Spleen (tissue), 11 donors: ENCODE measurements around the gene ITPR1. TPM values are rescaled to one million over a fixed set of nuclear protein-coding genes. Genes with fewer than 3 reads are reported as not detected.
A peak's percentile ranks its signal among the peaks of the same experiment; 100 is the strongest.

Experiments used
- DNase-seq: peaks from one replicate; pipeline ENCODE4 v3.0.0-alpha.2; 2020
- H3K27ac ChIP-seq, 8 donors: fragments of 200-600 bp; sonication (generic) in 7 of 8; 1 replicate in 4 of 8; 2 replicates in 4 of 8; pipeline versions ENCODE4 v1.5.0 to v1.8.0; 2016 to 2021; ENCODE audit warnings: inconsistent platforms in 4 of 8, mild to moderate bottlenecking in 4 of 8, moderate library complexity in 1 of 8
- H3K27me3 ChIP-seq, 7 donors: fragments of 200-600 bp; sonication (generic) in 6 of 7; replicated peaks in 1 of 7; 1 replicate in 4 of 7; 2 replicates in 3 of 7; pipeline versions ENCODE4 v1.5.0 to v1.8.0; 2016 to 2021; ENCODE audit warnings: inconsistent platforms in 3 of 7, mild to moderate bottlenecking in 1 of 7
- H3K36me3 ChIP-seq, 6 donors: fragments of 200-600 bp; sonication (generic) in 5 of 6; 1 replicate in 4 of 6; 2 replicates in 2 of 6; pipeline versions ENCODE4 v1.5.0 to v1.8.0; 2016 to 2021; ENCODE audit warnings: inconsistent platforms in 2 of 6
- H3K4me1 ChIP-seq, 6 donors: fragments of 200-600 bp; sonication (generic) in 5 of 6; 1 replicate in 3 of 6; 2 replicates in 3 of 6; pipeline versions ENCODE4 v1.5.0 to v1.8.0; 2016 to 2021; ENCODE audit warnings: inconsistent platforms in 3 of 6
- H3K4me3 ChIP-seq, 8 donors: fragments of 200-600 bp; sonication (generic) in 7 of 8; 1 replicate in 4 of 8; 2 replicates in 4 of 8; pipeline versions ENCODE4 v1.5.0 to v1.8.0; 2016 to 2021; ENCODE audit warnings: inconsistent platforms in 4 of 8, mild to moderate bottlenecking in 4 of 8, moderate library complexity in 2 of 8
- H3K9me3 ChIP-seq, 8 donors: fragments of 200-600 bp; sonication (generic) in 7 of 8; 1 replicate in 4 of 8; 2 replicates in 4 of 8; pipeline versions ENCODE4 v1.5.0 to v1.8.0; 2016 to 2021; ENCODE audit warnings: inconsistent platforms in 4 of 8
- CTCF ChIP-seq, 11 experiments: fragments of 200-600 bp in 7 of 11; fragments of 450-650 bp in 4 of 11; sonication (generic) in 4 of 11; IDR thresholded peaks in 8 of 11; conservative IDR thresholded peaks in 3 of 11; 1 replicate in 7 of 11; 2 replicates in 4 of 11; pipeline versions ENCODE4 v1.4.0 to v1.8.0; 2016 to 2021; ENCODE audit warnings: antibody characterized with exemption in 11 of 11, inconsistent platforms in 4 of 11, mild to moderate bottlenecking in 1 of 11
- POLR2A ChIP-seq, 3 donors: fragments of 450-650 bp; IDR thresholded peaks; one replicate each; pipeline ENCODE4 v1.5.1; 2017; ENCODE audit warnings: antibody characterized with exemption in 3 of 3, mild to moderate bottlenecking in 1 of 3
- POLR2AphosphoS5 ChIP-seq, 3 donors: sonication (generic); formaldehyde crosslinking; IDR thresholded peaks; one replicate each; pipeline ENCODE4 v1.5.1; 2017; ENCODE audit warnings: antibody characterized with exemption in 3 of 3
- WGBS, 5 donors: extraction: QIAGEN DNeasy Blood & Tissue Kit in 3 of 5; methylation state at CpG; one replicate each; pipeline versions ENCODE4 v1.1.5 to v1.1.7; 2013 to 2018; 5-methylcytosine and 5-hydroxymethylcytosine counted together
- intact Hi-C: fragments of 100-400 bp; cut with DNase I; formaldehyde crosslinking; loops from one replicate; pipeline ENCODE4 v1.15.0; 2023; ENCODE audit warnings: low total_unique reads
- polyA plus RNA-seq, 3 donors: library from polyadenylated mRNA; stranded (reverse); fragments of 200-250 nt; gene quantifications; one replicate each; pipeline ENCODE4 v1.2.1, GENCODE V29; 2013
- total RNA-seq, 7 donors: library from RNA; depleted of rRNA in 3 of 7; stranded (reverse); fragments of >200 nt in 3 of 7; fragmentation: NEBNext Ultra II Directional in 4 of 7; extraction: Animal tissue kit (Norgen Biotek cat#: 25700) in 4 of 7; gene quantifications; one replicate each; pipeline versions ENCODE4 v1.1.0 to v1.2.1, GENCODE V29; 2016 to 2021
- donor health status: healthy with polysubstance abuse.
- donor health status: DM: no; HTN: no; CAD: no; lungs with moderate emphysema.
- donor health status: DM: no; HTN: no; CAD: no.
- donor health status: Bipolar disorder and iron deficiency.
- donor health status: healthy.
- donor health status: DM: no; HTN: no; CAD: no.
- donor health status: DM: yes; HTN: yes; CAD: no.

The ITPR1 gene
- total and polyA plus RNA-seq, 10 donors: 17.5 to 194 (median 129) TPM

DNA sequence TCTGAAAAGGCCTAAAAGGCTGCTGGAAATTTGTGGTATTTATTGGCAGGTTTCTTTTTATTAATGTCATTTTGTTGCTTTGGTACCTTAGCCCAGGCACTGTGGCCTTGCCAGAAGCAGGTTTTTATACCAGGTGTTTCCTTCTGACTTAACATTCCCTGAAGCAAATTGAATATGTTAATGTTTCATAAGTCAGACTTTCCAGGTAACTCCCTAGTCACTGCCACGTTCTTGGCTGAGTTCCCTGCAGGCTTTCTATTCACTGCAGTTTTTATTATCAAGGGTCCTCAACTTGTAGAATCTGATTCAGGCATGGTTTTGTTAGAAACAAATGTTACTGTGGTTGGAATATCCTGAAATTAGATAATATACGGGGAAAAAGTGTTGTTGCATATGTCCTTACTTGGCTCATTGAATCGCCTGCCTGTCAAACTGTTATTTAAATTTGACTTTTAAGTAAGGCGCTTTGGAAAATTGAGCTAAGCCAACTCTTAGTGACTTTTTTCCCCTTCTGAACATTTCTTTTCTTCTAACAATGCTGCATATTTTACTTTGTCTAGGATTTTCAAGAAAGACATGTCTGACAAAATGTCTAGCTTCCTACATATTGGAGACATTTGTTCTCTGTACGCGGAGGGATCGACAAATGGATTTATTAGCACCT, 22.9 kb downstream of the ITPR1 start:
- Histone ChIP-seq H3K4me1 (peaks cover 22 to 100% (median 55%) of the 10 kb centered on the region in 6 donors), H3K27ac (peak overlapping the region in 1 of 8 donors; percentile 29), H3K4me3 (no peak overlapping the region), H3K27me3 (no peaks in the 10 kb centered on the region), H3K36me3 (peaks cover 0 to 38% (median 0%) of the 10 kb centered on the region in 6 donors), H3K9me3 (no peaks in the 10 kb centered on the region)
- no peak for DNase-seq
- no peak for TF ChIP-seq CTCF (IDR thresholded peaks at IDR 0.05 in 8 of 11, conservative IDR thresholded peaks at IDR 0.05 in 3 of 11)
- TF ChIP-seq POLR2AphosphoS5 (IDR thresholded peaks at IDR 0.05): no peak
- TF ChIP-seq POLR2A (IDR thresholded peaks at IDR 0.05): no peak
- intact Hi-C loops: no loop called here
- 79 to 86% (median 84%) methylated on average over 7 of the region's 7 CpGs for WGBS, 5 donors

DNA sequence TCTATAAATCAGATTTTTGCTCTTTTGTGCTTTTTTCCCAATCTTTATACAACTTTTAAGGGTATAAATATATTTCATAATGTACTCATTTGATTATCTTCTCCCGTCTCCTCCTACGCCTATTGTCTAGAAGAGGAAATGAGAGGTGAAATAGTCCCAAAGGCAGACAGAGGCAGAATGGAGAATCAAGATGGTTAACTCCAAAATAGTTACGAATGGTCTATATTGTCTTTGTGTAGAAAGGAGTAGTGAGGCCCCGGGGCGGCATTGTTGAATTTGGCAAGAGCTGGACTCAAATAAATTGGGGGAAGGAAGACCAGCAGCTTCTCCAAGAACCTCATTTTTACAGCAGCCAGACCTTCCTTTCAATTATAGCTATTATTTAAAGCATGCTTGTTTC, 23.9 kb downstream of the ITPR1 start:
- intact Hi-C loops: no loop called here
- peaks cover 0 to 41% (median under 1%) of the 10 kb centered on the region in 6 donors for H3K36me3 ChIP-seq
- TF ChIP-seq POLR2A (IDR thresholded peaks at IDR 0.05) (no peak), CTCF (IDR thresholded peaks at IDR 0.05 in 8 of 11, conservative IDR thresholded peaks at IDR 0.05 in 3 of 11) (no peak), POLR2AphosphoS5 (IDR thresholded peaks at IDR 0.05) (no peak)
- H3K4me1 ChIP-seq: peaks cover 22 to 89% (median 53%) of the 10 kb centered on the region in 6 donors
- DNase-seq: no peak
- H3K4me3 ChIP-seq: no peak overlapping the region
- H3K27me3 ChIP-seq: no peaks in the 10 kb centered on the region
- H3K9me3 ChIP-seq: no peaks in the 10 kb centered on the region
- 51 to 67% (median 57%) methylated on average over 5 of the region's 5 CpGs for WGBS, 5 donors
- peak overlapping the region in 6 of 8 donors; percentile 27 to 81 (median 64) for H3K27ac ChIP-seq

- peaks cover 22 to 84% (median 50%) of the 10 kb centered on the region in 6 donors for H3K4me1 ChIP-seq
- peaks cover 0 to 46% (median 7%) of the 10 kb centered on the region in 6 donors for H3K36me3 ChIP-seq
- TF ChIP-seq POLR2A (IDR thresholded peaks at IDR 0.05) (no peak), CTCF (IDR thresholded peaks at IDR 0.05 in 8 of 11, conservative IDR thresholded peaks at IDR 0.05 in 3 of 11) (no peak), POLR2AphosphoS5 (IDR thresholded peaks at IDR 0.05) (no peak)
- intact Hi-C loops: no loop called here
- H3K4me3 ChIP-seq: no peak overlapping the region
- H3K27ac ChIP-seq: peak overlapping the region in 6 of 8 donors; percentile 27 to 81 (median 64)
- WGBS, 5 donors: 25 to 31% (median 27%) methylated on average over 3 of the region's 3 CpGs
- no peaks in the 10 kb centered on the region for H3K27me3 ChIP-seq
- no peaks in the 10 kb centered on the region for H3K9me3 ChIP-seq
- no peak for DNase-seq
Observed at GRCh38 chr3:4517643-4518311, 24.6 kb downstream of the ITPR1 start.
